Transverse colon (tissue), 4 donors: Measurements from ENCODE around the gene ARHGAP8.

ENCODE experiments used
- CTCF ChIP-seq, 5 experiments: fragments of 200-600 bp in 3 of 5; fragments of 450-650 bp in 2 of 5; sonication (generic) in 3 of 5; IDR thresholded peaks; 1 replicate in 2 of 5; 2 replicates in 3 of 5; pipeline ENCODE4 v1.5.1; 2016 to 2017; ENCODE audit warnings: antibody characterized with exemption in 5 of 5, inconsistent platforms in 3 of 5, mild to moderate bottlenecking in 2 of 5, moderate library complexity in 1 of 5
- EP300 ChIP-seq: sonication (generic); formaldehyde crosslinking; IDR thresholded peaks from one replicate; pipeline ENCODE4 v1.6.1; 2017; ENCODE audit warnings: antibody characterized with exemption, low read depth
- POLR2A ChIP-seq: fragments of 450-650 bp; IDR thresholded peaks from one replicate; pipeline ENCODE4 v1.6.1; 2016; ENCODE audit warnings: antibody characterized with exemption, mild to moderate bottlenecking, moderate library complexity
- POLR2AphosphoS5 ChIP-seq, 3 donors: sonication (generic); formaldehyde crosslinking; IDR thresholded peaks; one replicate each; pipeline ENCODE4 v1.6.1; 2016; ENCODE audit warnings: antibody characterized with exemption in 3 of 3

DNA sequence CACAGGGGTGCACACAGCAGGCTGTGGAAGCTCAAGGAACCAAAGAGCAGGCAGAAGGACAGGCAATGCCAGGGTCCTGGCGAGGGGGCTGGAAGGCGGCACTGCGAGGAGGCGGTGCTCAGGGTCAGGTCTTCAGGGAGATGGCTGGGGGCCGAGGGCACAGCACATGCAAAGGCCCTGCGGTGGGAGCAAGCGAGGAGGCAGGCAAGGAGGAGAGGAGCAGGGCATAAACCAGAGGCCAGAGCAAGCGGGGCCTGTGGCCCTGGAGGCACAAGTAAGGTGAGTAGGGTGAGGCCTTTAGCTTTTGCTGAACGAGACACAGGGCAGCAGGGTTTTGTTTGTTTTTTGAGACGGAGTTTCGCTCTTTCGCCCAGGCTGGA, 126.9 kb downstream of the ARHGAP8 start:
- TF ChIP-seq POLR2A (no peak), CTCF (IDR thresholded peaks at IDR 0.05) (no peak), POLR2AphosphoS5 (IDR thresholded peaks at IDR 0.05) (no peak), EP300 (no peak)
